H9 (cell line): ENCODE data around the gene STXBP1. TPM values are rescaled to one million over a fixed set of nuclear protein-coding genes. Genes with fewer than 3 reads are reported as not detected.

ENCODE experiments used
- DNase-seq: peaks from one replicate; pipeline ENCODE4 v3.0.0-alpha.2; 2017
- H2AFZ ChIP-seq: one replicate; pipeline ENCODE4 v1.6.1; 2013; ENCODE audit warnings: mild to moderate bottlenecking, low read length, control low read depth, moderate library complexity
- H2AK5ac ChIP-seq: 2 replicates; pipeline ENCODE4 v1.6.1; 2013; ENCODE audit warnings: low read length, control low read depth, mixed read lengths; ENCODE audit not compliant: insufficient read length
- H2BK120ac ChIP-seq: one replicate; pipeline ENCODE4 v1.6.1; 2013; ENCODE audit warnings: low read depth, mild to moderate bottlenecking, low read length, control low read depth, inconsistent platforms; ENCODE audit not compliant: poor library complexity, severe bottlenecking
- H2BK12ac ChIP-seq: 2 replicates; pipeline ENCODE4 v1.6.1; 2013; ENCODE audit warnings: low read length, control low read depth, mixed read lengths, low read depth; ENCODE audit not compliant: insufficient read length
- H2BK15ac ChIP-seq: 2 replicates; pipeline ENCODE4 v1.6.1; 2013; ENCODE audit warnings: low read depth, low read length, control low read depth
- H2BK20ac ChIP-seq: one replicate; pipeline ENCODE4 v1.6.1; 2013; ENCODE audit warnings: low read depth, mild to moderate bottlenecking, low read length, control low read depth, inconsistent platforms; ENCODE audit not compliant: poor library complexity, severe bottlenecking
- H2BK5ac ChIP-seq: 2 replicates; pipeline ENCODE4 v1.6.1; 2013; ENCODE audit warnings: low read length, control low read depth, mixed read lengths; ENCODE audit not compliant: insufficient read length
- H3K14ac ChIP-seq: 2 replicates; pipeline ENCODE4 v1.6.1; 2013; ENCODE audit warnings: low read length, control low read depth; ENCODE audit not compliant: insufficient read depth
- H3K18ac ChIP-seq: 2 replicates; pipeline ENCODE4 v1.6.1; 2013; ENCODE audit warnings: low read depth, mild to moderate bottlenecking, mixed read lengths, low read length, control low read depth; ENCODE audit not compliant: insufficient read length
- H3K23ac ChIP-seq: 2 replicates; pipeline ENCODE4 v1.6.1; 2013; ENCODE audit warnings: low read length, control low read depth, mixed read lengths, low read depth; ENCODE audit not compliant: insufficient read length
- H3K23me2 ChIP-seq: 2 replicates; pipeline ENCODE4 v1.6.1; 2013; ENCODE audit warnings: low read depth, mild to moderate bottlenecking, mixed read lengths, low read length, control low read depth; ENCODE audit not compliant: insufficient read length, poor library complexity, severe bottlenecking
- H3K27ac ChIP-seq: 2 replicates; pipeline ENCODE4 v1.5.1; 2013; ENCODE audit warnings: low read length, control low read depth, mixed read lengths, low read depth; ENCODE audit not compliant: insufficient read length
- H3K27me3 ChIP-seq: 2 replicates; pipeline ENCODE4 v1.6.1; 2013; ENCODE audit warnings: low read length, control low read depth, inconsistent platforms; ENCODE audit not compliant: insufficient read depth
- H3K4ac ChIP-seq: 2 replicates; pipeline ENCODE4 v1.6.1; 2013; ENCODE audit warnings: low read depth, mild to moderate bottlenecking, control low read depth, inconsistent platforms, low read length, moderate library complexity
- H3K4me1 ChIP-seq: 2 replicates; pipeline ENCODE4 v1.6.1; 2013; ENCODE audit warnings: low read length, control low read depth, inconsistent platforms; ENCODE audit not compliant: insufficient read depth
- H3K4me2 ChIP-seq: 2 replicates; pipeline ENCODE4 v1.6.1; 2013; ENCODE audit warnings: low read length, control low read depth, mixed read lengths; ENCODE audit not compliant: insufficient read length, insufficient read depth
- H3K56ac ChIP-seq: 2 replicates; pipeline ENCODE4 v1.6.1; 2013; ENCODE audit warnings: low read depth, mild to moderate bottlenecking, mixed read lengths, low read length, control low read depth; ENCODE audit not compliant: insufficient read length
- H3K79me1 ChIP-seq: 2 replicates; pipeline ENCODE4 v1.6.1; 2013; ENCODE audit warnings: low read depth, mild to moderate bottlenecking, moderate library complexity, low read length, control low read depth, inconsistent platforms; ENCODE audit not compliant: insufficient read depth, poor library complexity, severe bottlenecking
- H3K79me2 ChIP-seq: 2 replicates; pipeline ENCODE4 v1.6.1; 2013; ENCODE audit warnings: low read length, control low read depth, inconsistent platforms; ENCODE audit not compliant: insufficient read depth
- H3K9ac ChIP-seq: 2 replicates; pipeline ENCODE4 v1.6.1; 2013; ENCODE audit warnings: low read length, control low read depth, mixed read lengths; ENCODE audit not compliant: insufficient read length; ENCODE audit errors: extremely low read depth
- H3K9me3 ChIP-seq: one replicate; pipeline ENCODE4 v1.6.1; 2013; ENCODE audit warnings: low read depth, low read length, inconsistent platforms; ENCODE audit not compliant: control insufficient read depth
- H3T11ph ChIP-seq: one replicate; pipeline ENCODE4 v1.6.1; 2013; ENCODE audit warnings: mild to moderate bottlenecking, low read length, control low read depth, inconsistent platforms
- H4K20me1 ChIP-seq: one replicate; pipeline ENCODE4 v1.6.1; 2013; ENCODE audit not compliant: control insufficient read depth, insufficient read length, insufficient read depth
- H4K5ac ChIP-seq: 2 replicates; pipeline ENCODE4 v1.6.1; 2013; ENCODE audit warnings: low read depth, mild to moderate bottlenecking, mixed read lengths, low read length, control low read depth; ENCODE audit not compliant: insufficient read length
- H4K8ac ChIP-seq: replicated peaks from 2 replicates; pipeline ENCODE4 v1.6.1; 2013; ENCODE audit warnings: low read length, control low read depth, mixed read lengths, low read depth; ENCODE audit not compliant: insufficient read length
- H4K91ac ChIP-seq: 2 replicates; pipeline ENCODE4 v1.6.1; 2013; ENCODE audit warnings: low read depth, mild to moderate bottlenecking, moderate library complexity, mixed read lengths, low read length, control low read depth; ENCODE audit not compliant: insufficient read length
- H3K27ac Mint-ChIP-seq, 3 experiments: 2 replicates in 2 of 3; 3 replicates in 1 of 3; pipeline ENCODE4 v1.8.0; 2020 to 2021; ENCODE audit warnings: mixed read lengths in 3 of 3, mild to moderate bottlenecking in 1 of 3, moderate library complexity in 1 of 3
- H3K27me3 Mint-ChIP-seq: 2 replicates; pipeline ENCODE4 v1.8.0; 2021; ENCODE audit warnings: low read depth, mild to moderate bottlenecking, moderate library complexity, mixed read lengths
- H3K36me3 Mint-ChIP-seq, 3 experiments: 2 replicates in 2 of 3; 3 replicates in 1 of 3; pipeline ENCODE4 v1.8.0; 2020 to 2021; ENCODE audit warnings: low read depth in 3 of 3, mixed read lengths in 3 of 3; ENCODE audit not compliant: insufficient read depth in 1 of 3
- H3K4me1 Mint-ChIP-seq, 2 experiments: 2 replicates each; pipeline ENCODE4 v1.8.0; 2020; ENCODE audit warnings: mixed read lengths in 2 of 2
- H3K4me3 Mint-ChIP-seq, 2 experiments: 2 replicates in 1 of 2; 3 replicates in 1 of 2; pipeline ENCODE4 v1.8.0; 2020 to 2021; ENCODE audit warnings: mild to moderate bottlenecking in 2 of 2, mixed read lengths in 2 of 2, moderate library complexity in 1 of 2
- H3K9me3 Mint-ChIP-seq, 2 experiments: 2 replicates in 1 of 2; 3 replicates in 1 of 2; pipeline ENCODE4 v1.8.0; 2020; ENCODE audit warnings: mild to moderate bottlenecking in 2 of 2, mixed read lengths in 2 of 2, moderate library complexity in 1 of 2
- CTCF ChIP-seq: fragments of 200-600 bp; sonication (generic); conservative IDR thresholded peaks from 3 replicates; pipeline ENCODE4 v1.8.0; 2021; ENCODE audit warnings: antibody characterized with exemption, mild to moderate bottlenecking
- WGBS: extraction: QIAGEN DNeasy Blood & Tissue Kit; methylation state at CpG from one replicate; pipeline ENCODE4 v1.1.7; 2013; ENCODE audit warnings: missing lambda C conversion rate, low lambda C conversion rate, mixed read lengths; ENCODE audit not compliant: insufficient read length; ENCODE audit errors: extremely low coverage; 5-methylcytosine and 5-hydroxymethylcytosine counted together
- total RNA-seq: library from RNA; stranded (reverse); gene quantifications from 2 replicates; pipeline ENCODE4 v1.2.1, GENCODE V29; 2021

Gene STXBP1
- total RNA-seq, 1 experiment from 2014 or later = 22.3 TPM

GRCh38 chr9:127664324-127664677 is 52.2 kb downstream of the STXBP1 start:
- TF ChIP-seq CTCF = no peak
- Histone ChIP-seq H3K9me3 (no peaks in the 10 kb centered on the region), H3K79me1 (no peaks in the 10 kb centered on the region), H3K56ac (no peak overlapping the region), H4K5ac (no peak overlapping the region), H2BK12ac (no peak overlapping the region), H3K4me2 (no peak overlapping the region), H3K9ac (no peak overlapping the region), H3K18ac (no peak overlapping the region), H3K79me2 (no peaks in the 10 kb centered on the region), H2BK120ac (no peak overlapping the region), H3K4me1 (no peaks in the 10 kb centered on the region), H4K91ac (no peak overlapping the region), H3K23me2 (no peaks in the 10 kb centered on the region), H3T11ph (no peak overlapping the region), H3K14ac (no peak overlapping the region), H4K20me1 (peaks cover 2% of the 10 kb centered on the region), H3K27ac (no peak overlapping the region), H3K27me3 (no peaks in the 10 kb centered on the region), H2AK5ac (no peak overlapping the region), H2BK5ac (no peak overlapping the region), H2AFZ (no peak overlapping the region), H3K4ac (no peak overlapping the region), H2BK20ac (no peak overlapping the region), H3K23ac (no peak overlapping the region), H4K8ac (no peak overlapping the region), H2BK15ac (no peak overlapping the region)
- peaks cover 0 to 6% of the 10 kb centered on the region in 2 experiments; a peak in 2 of 4 replicates for H3K4me1 Mint-ChIP-seq
- no CpG with 5 or more reads among the region's 7 CpGs for WGBS
- DNase-seq = no peak
- no peaks in the 10 kb centered on the region for H3K27me3 Mint-ChIP-seq
- H3K27ac Mint-ChIP-seq = peak overlapping the region in 1 of 3 experiments; percentile 20; a peak in 1 of 7 replicates
- no peaks in the 10 kb centered on the region for H3K9me3 Mint-ChIP-seq
- peaks cover 27 to 50% (median 31%) of the 10 kb centered on the region in 3 experiments; a peak in 6 of 7 replicates for H3K36me3 Mint-ChIP-seq
- no peak overlapping the region for H3K4me3 Mint-ChIP-seq
